Fibroblast of gingiva (primary cell): ENCODE results near the gene SYNJ2.
A peak's percentile ranks its signal among the peaks of the same experiment; 100 is the strongest.

Experiments used
- DNase-seq: peaks from one replicate; pipeline ENCODE4 v3.0.0-alpha.2; 2011; ENCODE audit warnings: low read depth

SYNJ2 gene

GRCh38 chr6:158122048-158122447, 140.4 kb downstream of the SYNJ2 start:
- no peak for DNase-seq

GRCh38 chr6:158124288-158124687, 142.6 kb downstream of the SYNJ2 start:
- DNase-seq: no peak

DNA sequence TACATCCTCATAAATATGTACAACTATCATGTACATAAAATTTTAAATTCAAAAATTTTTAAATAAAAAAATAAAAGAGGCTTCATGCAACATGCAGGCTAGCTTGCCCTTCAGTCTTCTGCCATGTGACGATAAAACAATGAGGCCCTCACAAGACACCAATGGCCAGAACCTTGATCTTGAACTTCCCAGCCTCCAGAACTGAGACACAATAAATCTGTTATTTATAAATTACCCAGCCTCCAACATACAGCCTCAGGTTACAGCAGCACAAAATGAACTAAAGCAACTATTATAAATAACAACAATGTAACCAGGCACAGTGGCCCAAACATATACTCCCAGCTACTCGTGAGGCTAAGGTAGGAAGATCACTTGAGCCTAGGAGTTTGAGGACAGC, 143.6 kb downstream of the SYNJ2 start:
- no peak for DNase-seq

DNA sequence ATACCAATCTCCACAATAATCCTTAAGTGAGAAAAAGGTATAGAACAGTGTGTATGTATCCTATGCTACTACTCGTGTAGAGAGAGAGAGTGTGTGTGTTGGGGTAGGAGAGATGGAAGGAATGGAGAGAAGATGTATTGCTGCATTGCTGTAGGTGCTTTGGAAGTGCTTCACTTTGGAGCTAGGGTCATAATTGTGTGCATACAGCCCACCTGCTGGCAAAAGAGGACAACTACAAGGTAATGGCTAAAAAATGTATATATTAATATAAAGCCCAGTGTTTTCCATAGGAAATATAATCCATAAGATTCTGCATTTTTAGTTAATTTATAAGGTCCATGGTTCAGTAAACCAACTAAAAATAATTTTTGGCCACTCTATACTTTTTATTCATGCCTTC, 150.3 kb downstream of the SYNJ2 start:
- no peak for DNase-seq

GRCh38 chr6:158142789-158143188, 161.1 kb downstream of the SYNJ2 start:
- DNase-seq: peak; percentile 60

- DNase-seq: peak; percentile 5
Observed at GRCh38 chr6:158143700-158144099, 162.0 kb downstream of the SYNJ2 start.
